ENCODE data around the gene MYLK2. TPM values are rescaled to one million over a fixed set of nuclear protein-coding genes. Genes with fewer than 3 reads are reported as not detected.

Gene MYLK2
- total RNA-seq, 4 donors from 2014 or later = 0.33 to 0.65 (median 0.52) TPM; not detected in 1

GRCh38 chr20:31797364-31797763, 21.8 kb upstream of the MYLK2 start:
- Histone ChIP-seq H3K9me3 (no peaks in the 10 kb centered on the region), H3K27me3 (no peaks in the 10 kb centered on the region), H3K36me3 (no peaks in the 10 kb centered on the region), H3K27ac (replicated peaks in 1 of 4) (no peak overlapping the region), H3K4me1 (no peaks in the 10 kb centered on the region), H3K4me3 (no peak overlapping the region)
- 89% methylated on average over 3 of the region's 3 CpGs for WGBS
- intact Hi-C loops (cut with DNase I) = no loop called here
- TF ChIP-seq POLR2AphosphoS5 (IDR thresholded peaks at IDR 0.05) (no peak), EP300 (IDR thresholded peaks at IDR 0.05) (no peak), CTCF (IDR thresholded peaks at IDR 0.05) (no peak), POLR2A (IDR thresholded peaks at IDR 0.05; ENCODE audit: low read depth) (no peak)
- no peak for DNase-seq (ENCODE audit: extremely low spot score)

GRCh38 chr20:31801508-31801907, 17.6 kb upstream of the MYLK2 start:
- 93% methylated on average over 7 of the region's 7 CpGs for WGBS

GRCh38 chr20:31803552-31804291, 15.4 kb upstream of the MYLK2 start:
- no peak overlapping the region for H3K4me3 ChIP-seq
- H3K27me3 ChIP-seq = no peaks in the 10 kb centered on the region
- intact Hi-C loops (cut with DNase I) = no loop called here
- WGBS = 92% methylated on average over 7 of the region's 7 CpGs
- H3K4me1 ChIP-seq = peaks cover 0 to 10% (median 3%) of the 10 kb centered on the region in 4 donors
- no peaks in the 10 kb centered on the region for H3K9me3 ChIP-seq
- no peak overlapping the region for H3K27ac ChIP-seq (replicated peaks in 1 of 4)
- no peak for TF ChIP-seq CTCF (IDR thresholded peaks at IDR 0.05)
- TF ChIP-seq POLR2A (IDR thresholded peaks at IDR 0.05; ENCODE audit: low read depth) = no peak
- TF ChIP-seq EP300 (IDR thresholded peaks at IDR 0.05) = no peak
- TF ChIP-seq POLR2AphosphoS5 (IDR thresholded peaks at IDR 0.05) = no peak
- H3K36me3 ChIP-seq = no peaks in the 10 kb centered on the region
- DNase-seq (ENCODE audit: extremely low spot score) = no peak

More at GRCh38 chr20:31801508-31801907, 17.6 kb upstream of the MYLK2 start:
- H3K27me3 ChIP-seq = no peaks in the 10 kb centered on the region
- H3K27ac ChIP-seq (replicated peaks in 1 of 4) = no peak overlapping the region
- TF ChIP-seq EP300 (IDR thresholded peaks at IDR 0.05) = no peak
- TF ChIP-seq POLR2AphosphoS5 (IDR thresholded peaks at IDR 0.05) = no peak
- TF ChIP-seq CTCF (IDR thresholded peaks at IDR 0.05) = no peak
- no peak for TF ChIP-seq POLR2A (IDR thresholded peaks at IDR 0.05; ENCODE audit: low read depth)
- H3K36me3 ChIP-seq = no peaks in the 10 kb centered on the region
- peaks cover 0 to 2% (median 0%) of the 10 kb centered on the region in 4 donors for H3K4me1 ChIP-seq
- intact Hi-C loops (cut with DNase I) = no loop called here
- no peak for DNase-seq (ENCODE audit: extremely low spot score)
- no peak overlapping the region for H3K4me3 ChIP-seq
- no peaks in the 10 kb centered on the region for H3K9me3 ChIP-seq

- 75% methylated on average over 8 of the region's 8 CpGs for WGBS
- peaks cover 1 to 12% (median 8%) of the 10 kb centered on the region in 4 donors for H3K4me1 ChIP-seq
Observed at GRCh38 chr20:31806564-31807355, 12.4 kb upstream of the MYLK2 start.

More at GRCh38 chr20:31806564-31807355, 12.4 kb upstream of the MYLK2 start:
- TF ChIP-seq POLR2A (IDR thresholded peaks at IDR 0.05; ENCODE audit: low read depth) = no peak
- TF ChIP-seq CTCF (IDR thresholded peaks at IDR 0.05) = no peak
- no peak for TF ChIP-seq POLR2AphosphoS5 (IDR thresholded peaks at IDR 0.05)
- TF ChIP-seq EP300 (IDR thresholded peaks at IDR 0.05) = no peak
- intact Hi-C loops (cut with DNase I) = no loop called here
- Histone ChIP-seq H3K27ac (replicated peaks in 1 of 4) (no peak overlapping the region), H3K27me3 (no peaks in the 10 kb centered on the region), H3K36me3 (no peaks in the 10 kb centered on the region), H3K9me3 (no peaks in the 10 kb centered on the region), H3K4me3 (no peak overlapping the region)
- no peak for DNase-seq (ENCODE audit: extremely low spot score)

Measured in esophagus muscularis mucosa (tissue), 4 donors.